Stimulated activated CD4-positive, alpha-beta T cell treated with anti-CD3 and anti-CD28 coated beads, Interleukin-2, amount 100 ng/mL, for 4 hours (primary cell): ENCODE data around the gene ACTA1.
"Not testable (repeated sequence)": the region's sequence is repeated elsewhere in the genome, so short reads cannot be mapped to it uniquely, and the experiment has no call there.

Experiments used
- DNase-seq: peaks from one replicate; pipeline ENCODE4 v3.0.0-alpha.2; 2020; ENCODE audit warnings: low read depth

The ACTA1 gene

DNA sequence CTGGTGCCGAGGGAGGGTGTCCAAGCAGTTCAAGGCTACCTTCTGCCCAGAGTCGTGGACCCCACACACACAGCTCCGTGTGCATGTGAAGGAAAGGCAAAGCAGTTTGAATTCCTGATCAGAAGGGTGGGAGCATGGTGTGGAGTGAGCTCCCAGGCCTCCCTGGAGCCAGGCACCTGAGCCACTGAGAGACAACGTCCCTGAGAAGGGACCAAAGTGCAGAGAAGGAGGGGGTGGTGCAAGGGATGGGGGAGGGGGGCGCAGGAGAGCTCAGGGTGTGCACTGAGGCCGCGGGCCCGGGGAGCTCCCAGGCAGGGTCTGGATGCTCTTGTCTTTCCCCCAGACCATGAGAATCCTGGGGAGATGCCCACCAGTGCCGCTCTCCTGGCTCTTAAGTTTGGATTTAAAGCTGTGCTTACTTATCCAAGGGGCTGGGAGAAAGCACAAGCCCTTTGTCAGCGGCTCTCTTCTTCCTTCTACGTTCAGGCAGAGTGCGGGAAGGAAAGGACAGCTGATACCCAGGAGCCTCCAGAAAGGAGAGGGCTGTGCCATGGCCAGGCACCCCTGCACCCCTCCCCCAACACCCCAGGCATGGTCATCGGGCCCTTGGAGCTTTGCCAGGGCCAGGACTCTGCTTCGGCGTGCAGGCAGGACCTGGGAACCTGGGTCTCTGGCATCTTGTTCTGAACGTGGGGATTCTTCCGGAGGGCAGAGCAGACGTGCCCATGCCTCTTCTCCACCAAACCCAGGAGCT lies 24.1 kb downstream of the ACTA1 start:
- DNase-seq, result no peak

- no peak for DNase-seq
Measured at GRCh38 chr1:229408458-229409037, 25.3 kb downstream of the ACTA1 start.

GRCh38 chr1:229407206-229408026 lies 26.5 kb downstream of the ACTA1 start:
- no peak for DNase-seq

DNA sequence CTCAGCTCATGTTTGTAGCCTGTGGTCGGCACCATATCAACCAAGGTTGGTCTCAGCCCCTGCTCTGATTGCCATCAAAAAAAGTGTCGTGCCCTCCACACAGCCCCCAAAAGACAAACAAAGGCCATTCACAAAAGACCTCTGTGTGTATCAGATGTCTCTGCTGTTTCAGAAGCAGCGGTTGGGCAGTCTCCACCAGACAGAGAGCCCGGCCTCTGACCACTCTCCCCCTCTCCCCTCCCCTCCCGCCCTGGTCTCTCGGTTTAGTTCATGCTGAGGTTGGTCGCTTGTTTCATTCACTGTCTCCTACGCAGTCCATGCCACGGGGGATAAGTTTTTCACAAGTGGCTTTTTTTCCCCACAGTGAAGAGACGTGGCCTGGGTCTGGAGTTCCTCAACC lies 27.1 kb downstream of the ACTA1 start:
- DNase-seq, result no peak

- no peak for DNase-seq
Measured at GRCh38 chr1:229403573-229403972, 30.3 kb downstream of the ACTA1 start.

GRCh38 chr1:229402993-229403392 lies 30.9 kb downstream of the ACTA1 start:
- DNase-seq, result no peak

DNA sequence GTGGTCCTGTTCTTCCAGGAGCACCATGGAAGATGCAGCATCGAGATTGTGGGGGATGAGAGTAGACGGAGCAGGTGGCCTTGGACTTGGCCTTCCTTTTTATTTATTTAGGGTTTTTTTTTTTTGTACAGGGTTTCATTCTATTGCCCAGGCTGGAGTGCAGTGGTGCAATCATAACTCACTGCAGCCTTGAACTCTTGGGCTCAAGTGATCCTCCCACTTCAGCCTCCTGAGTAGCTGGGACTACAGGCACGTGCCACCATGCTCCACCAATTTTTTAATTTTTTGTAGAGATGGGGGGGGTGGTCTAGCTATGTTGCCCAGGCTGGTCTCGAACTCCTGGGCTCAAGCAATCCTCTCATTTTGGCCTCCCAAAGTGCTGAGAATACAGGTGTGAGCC lies 31.6 kb downstream of the ACTA1 start:
- not testable (repeated sequence) for DNase-seq

- DNase-seq, result no peak
Measured at GRCh38 chr1:229397762-229398161, 36.1 kb downstream of the ACTA1 start.

- DNase-seq, result no peak
Measured at GRCh38 chr1:229396585-229397206, 37.2 kb downstream of the ACTA1 start.

DNA sequence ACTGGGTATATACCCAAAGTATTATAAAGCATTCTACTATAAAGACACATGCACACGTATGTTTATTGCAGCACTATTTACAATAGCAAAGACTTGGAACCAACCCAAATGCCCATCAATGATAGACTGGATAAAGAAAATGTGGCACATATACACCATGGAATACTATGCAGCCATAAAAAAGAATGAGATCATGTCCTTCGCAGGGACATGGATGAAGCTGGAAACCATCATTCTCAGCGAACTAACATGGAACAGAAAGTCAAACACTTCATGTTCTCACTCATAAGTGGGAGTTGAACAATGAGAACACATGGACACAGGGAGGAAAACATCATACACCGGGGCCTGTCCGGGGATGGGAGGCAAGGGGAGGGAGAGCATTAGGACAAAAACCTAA lies 39.4 kb downstream of the ACTA1 start:
- DNase-seq, result not testable (repeated sequence)

DNA sequence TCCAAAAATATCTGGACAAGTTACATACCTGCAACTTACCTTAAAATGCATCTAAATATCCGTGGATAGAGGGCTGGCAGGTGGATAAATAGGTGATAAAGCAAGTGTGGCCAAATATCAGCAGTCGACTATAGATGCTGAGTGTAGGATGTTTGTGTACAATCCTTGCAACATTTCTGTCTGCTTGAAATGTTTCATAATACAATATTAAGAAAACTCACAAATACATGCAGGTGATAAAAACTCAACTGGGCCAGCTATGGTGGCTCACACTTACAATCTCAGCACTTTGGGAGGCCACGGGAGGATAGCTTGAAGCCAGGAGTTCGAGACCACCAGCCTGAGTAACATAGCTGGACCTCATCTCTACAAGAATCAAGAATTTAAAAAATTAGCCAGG lies 41.0 kb downstream of the ACTA1 start:
- no peak for DNase-seq

GRCh38 chr1:229390130-229390529 lies 43.8 kb downstream of the ACTA1 start:
- no peak for DNase-seq

DNA sequence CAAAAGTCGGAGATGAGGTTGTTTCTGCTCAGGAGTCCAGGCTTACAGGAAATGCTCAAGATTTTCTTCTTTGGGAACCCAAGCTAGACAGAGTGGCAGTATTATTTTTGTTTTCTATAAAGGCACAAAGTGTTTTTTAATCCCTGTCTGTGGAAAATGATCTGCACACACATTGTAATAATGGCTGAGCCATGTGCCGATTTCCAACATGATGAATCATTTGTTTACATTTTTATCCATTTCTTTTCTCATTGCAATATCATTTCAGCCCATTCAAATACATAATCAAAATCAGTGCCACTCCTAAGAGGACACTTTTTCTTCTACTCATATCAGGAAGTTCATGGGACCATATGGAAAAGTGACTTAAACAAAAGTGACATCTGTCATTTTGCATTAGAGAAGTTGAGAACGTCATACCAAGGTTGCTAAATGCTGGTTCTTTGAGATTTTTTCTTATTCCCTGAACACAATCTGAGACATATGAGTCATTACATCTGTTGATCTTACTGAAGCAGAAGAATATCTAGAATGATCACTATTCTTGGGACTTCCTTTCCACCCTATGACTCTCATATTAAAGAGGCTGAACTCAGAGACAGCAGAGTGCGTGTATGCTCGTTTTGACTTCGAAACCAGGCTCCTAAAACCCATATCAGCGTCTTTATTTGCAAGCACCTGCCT lies 44.9 kb downstream of the ACTA1 start:
- DNase-seq, result no peak

- no peak for DNase-seq
Measured at GRCh38 chr1:229385853-229386456, 47.9 kb downstream of the ACTA1 start.

DNA sequence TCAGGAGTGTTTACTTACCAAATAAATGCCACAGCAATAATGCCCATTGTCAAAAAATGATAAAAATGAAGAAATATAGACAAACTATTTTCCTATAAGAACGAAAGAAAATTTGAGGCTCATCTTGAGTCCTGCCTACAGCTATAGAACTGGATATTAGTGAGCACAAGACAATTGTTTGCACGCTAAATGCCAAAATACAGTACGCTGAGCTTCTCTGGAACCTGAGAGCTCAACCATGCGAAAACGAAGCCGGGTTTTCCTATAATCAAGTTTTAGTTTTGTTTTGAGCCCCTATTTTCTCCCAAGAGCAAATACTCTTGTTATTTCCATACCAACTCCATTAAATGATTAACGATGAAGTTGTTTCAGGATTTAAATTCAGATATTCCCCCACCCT lies 49.1 kb downstream of the ACTA1 start:
- DNase-seq, result no peak

GRCh38 chr1:229383961-229384360 lies 49.9 kb downstream of the ACTA1 start:
- DNase-seq, result no peak

- DNase-seq, result no peak
Measured at GRCh38 chr1:229383188-229383587, 50.7 kb downstream of the ACTA1 start.
